Measurements from ENCODE around the gene PAX3. TPM values are rescaled to one million over a fixed set of nuclear protein-coding genes. Genes with fewer than 3 reads are reported as not detected.

Gene PAX3
- total and polyA plus RNA-seq, 12 donors = not detected

GRCh38 chr2:222287862-222288479, 10.8 kb downstream of the PAX3 start:
- no peak for TF ChIP-seq CTCF (IDR thresholded peaks at IDR 0.05)
- no peak for TF ChIP-seq POLR2A (IDR thresholded peaks at IDR 0.05)
- intact Hi-C loops (cut with DNase I) = no loop called here
- Histone ChIP-seq H3K27ac (no peak overlapping the region), H3K9me3 (replicated peaks in 1 of 3) (no peaks in the 10 kb centered on the region), H3K4me3 (no peak overlapping the region), H3K36me3 (replicated peaks in 1 of 2) (no peaks in the 10 kb centered on the region), H3K27me3 (peaks cover 85% of the 10 kb centered on the region), H3K4me1 (replicated peaks in 1 of 2) (no peaks in the 10 kb centered on the region)
- DNase-seq = no peak
- 22 to 28% (median 25%) methylated on average over 4 of the region's 4 CpGs for WGBS, 4 donors

- Histone ChIP-seq H3K4me3 (no peak overlapping the region), H3K9me3 (replicated peaks in 1 of 3) (no peaks in the 10 kb centered on the region), H3K4me1 (replicated peaks in 1 of 2) (no peaks in the 10 kb centered on the region), H3K27me3 (peaks cover 54% of the 10 kb centered on the region), H3K27ac (no peak overlapping the region), H3K36me3 (replicated peaks in 1 of 2) (no peaks in the 10 kb centered on the region)
- WGBS, 4 donors = 40 to 56% (median 51%) methylated on average over 3 of the region's 3 CpGs
- intact Hi-C loops (cut with DNase I) = no loop called here
- TF ChIP-seq CTCF (IDR thresholded peaks at IDR 0.05) (no peak), POLR2A (IDR thresholded peaks at IDR 0.05) (no peak)
- no peak for DNase-seq
Observed at GRCh38 chr2:222284466-222284865, 14.3 kb downstream of the PAX3 start.

- Histone ChIP-seq H3K36me3 (replicated peaks in 1 of 2) (no peaks in the 10 kb centered on the region), H3K27me3 (peaks cover 46% of the 10 kb centered on the region), H3K4me3 (no peak overlapping the region), H3K4me1 (replicated peaks in 1 of 2) (no peaks in the 10 kb centered on the region), H3K9me3 (replicated peaks in 1 of 3) (no peaks in the 10 kb centered on the region), H3K27ac (no peak overlapping the region)
- 14 to 34% (median 20%) methylated on average over 7 to 8 of the region's 8 CpGs for WGBS, 4 donors
- no peak for DNase-seq
- TF ChIP-seq CTCF (IDR thresholded peaks at IDR 0.05) (no peak), POLR2A (IDR thresholded peaks at IDR 0.05) (no peak)
- intact Hi-C loops (cut with DNase I) = no loop called here
Observed at GRCh38 chr2:222283634-222284033, 15.2 kb downstream of the PAX3 start.

- Histone ChIP-seq H3K4me1 (replicated peaks in 1 of 2) (no peaks in the 10 kb centered on the region), H3K4me3 (no peak overlapping the region), H3K27me3 (peaks cover 25% of the 10 kb centered on the region), H3K9me3 (replicated peaks in 1 of 3) (no peaks in the 10 kb centered on the region), H3K27ac (no peak overlapping the region), H3K36me3 (replicated peaks in 1 of 2) (no peaks in the 10 kb centered on the region)
- TF ChIP-seq POLR2A (IDR thresholded peaks at IDR 0.05) (no peak), CTCF (IDR thresholded peaks at IDR 0.05) (no peak)
- no peak for DNase-seq
- intact Hi-C loops (cut with DNase I) = no loop called here
Observed at GRCh38 chr2:222281506-222281905, 17.3 kb downstream of the PAX3 start.
